K562 (cell line): Measurements from ENCODE around the gene NMRK1. TPM values are rescaled to one million over a fixed set of nuclear protein-coding genes. Genes with fewer than 3 reads are reported as not detected.

ENCODE experiments used
- ATAC-seq: fragments of 200-7000 bp; cut with Tn5 transposase; 3 replicates; pipeline ENCODE4 v1.9.1; 2020; ENCODE audit warnings: moderate library complexity
- BruUV-seq: library from RNA; stranded (reverse); fragments of 400-500 nt; replicated peaks from 2 replicates; lab custom pipeline; 2021; lab: Mats Ljungman, UMichigan
- CTCF ChIA-PET: fragments of 300-600 bp; formaldehyde crosslinking; extraction: SDS; loops from one replicate; lab custom pipeline; 2021; ENCODE audit warnings: low intra/inter-chr PET ratio; lab: Yijun Ruan, JAX
- POLR2A ChIA-PET: fragments of 300-600, 350-650 bp; sonication (Branson Sonifier 250); formaldehyde crosslinking; extraction: SDS; loops from one replicate; lab custom pipeline; 2021; ENCODE audit warnings: antibody characterized with exemption, inconsistent platforms; lab: Yijun Ruan, JAX
- DNase-seq, 4 experiments: peaks; one replicate each; pipeline versions ENCODE4 v3.0.0 to v3.0.0-alpha.2; 2011 to 2018; ENCODE audit warnings: low spot score in 3 of 4, mixed read lengths in 3 of 4; ENCODE audit errors: extremely low read depth in 1 of 4
- FAIRE-seq: peaks from 2 replicates; lab custom pipeline; 2011; peaks lifted over from hg19 to GRCh38; lab: Jason Lieb, UNC
- H2AFZ ChIP-seq: 2 replicates; pipeline ENCODE4 v1.6.0; 2011; ENCODE audit warnings: low read depth, low read length, control low read depth, inconsistent platforms
- H3K27ac ChIP-seq: fragments of 200-600 bp; 3 replicates; pipeline ENCODE4 v1.8.0; 2011; ENCODE audit warnings: low read depth, mild to moderate bottlenecking, control low read depth, inconsistent platforms, low read length, moderate library complexity, mixed read lengths; ENCODE audit errors: extremely low read depth
- H3K27me3 ChIP-seq, 2 experiments: fragments of 300-600 bp in 1 of 2; 2 replicates in 1 of 2; 3 replicates in 1 of 2; pipeline versions ENCODE4 v1.6.0 to v1.8.0; 2011; ENCODE audit warnings: inconsistent platforms in 2 of 2, low read length in 2 of 2, mild to moderate bottlenecking in 1 of 2, mixed read lengths in 1 of 2, moderate library complexity in 1 of 2; ENCODE audit not compliant: control insufficient read depth in 2 of 2, insufficient read depth in 2 of 2
- H3K36me3 ChIP-seq: fragments of 300-600 bp; 3 replicates; pipeline ENCODE4 v1.8.0; 2011; ENCODE audit warnings: mild to moderate bottlenecking, low read length, inconsistent platforms; ENCODE audit not compliant: control insufficient read depth, insufficient read depth
- H3K4me1 ChIP-seq, 2 experiments: fragments of 200-600 bp in 1 of 2; replicated peaks in 1 of 2; 2 replicates in 1 of 2; 3 replicates in 1 of 2; pipeline versions ENCODE4 v1.5.1 to v1.8.0; 2011; ENCODE audit warnings: inconsistent platforms in 2 of 2, low read length in 2 of 2, mild to moderate bottlenecking in 1 of 2, mixed read lengths in 1 of 2, moderate library complexity in 1 of 2; ENCODE audit not compliant: control insufficient read depth in 2 of 2, insufficient read depth in 2 of 2
- H3K4me2 ChIP-seq: 2 replicates; pipeline ENCODE4 v1.6.1; 2011; ENCODE audit warnings: low read length, control low read depth, inconsistent platforms, mixed read lengths; ENCODE audit not compliant: insufficient read depth
- H3K4me3 ChIP-seq: fragments of 200-600 bp; sonication (generic), shearing (Covaris generic); 2 replicates; pipeline ENCODE4 v1.5.1; 2016; ENCODE audit warnings: control low read depth, inconsistent platforms
- H3K79me2 ChIP-seq: fragments of 200-600 bp; 3 replicates; pipeline ENCODE4 v1.8.0; 2011; ENCODE audit warnings: low read length, inconsistent platforms; ENCODE audit not compliant: control insufficient read depth, insufficient read depth
- H3K9ac ChIP-seq, 2 experiments: 2 replicates each; pipeline versions ENCODE4 v1.6.0 to v1.6.1; 2011; ENCODE audit warnings: low read depth in 2 of 2, low read length in 2 of 2, control low read depth in 1 of 2, inconsistent platforms in 1 of 2, mild to moderate bottlenecking in 1 of 2, mixed read lengths in 1 of 2; ENCODE audit not compliant: insufficient read depth in 1 of 2
- H3K9me1 ChIP-seq: one replicate; pipeline ENCODE4 v1.6.0; 2011; ENCODE audit warnings: inconsistent platforms, mild to moderate bottlenecking, low read length, moderate library complexity; ENCODE audit not compliant: control insufficient read depth, insufficient read depth
- H3K9me3 ChIP-seq: replicated peaks from 2 replicates; pipeline ENCODE4 v1.5.1; 2011; ENCODE audit warnings: low read depth, low read length, inconsistent platforms; ENCODE audit not compliant: control insufficient read depth, insufficient read depth
- H4K20me1 ChIP-seq: replicated peaks from 2 replicates; pipeline ENCODE4 v1.6.1; 2011; ENCODE audit warnings: low read length, inconsistent platforms, mixed read lengths; ENCODE audit not compliant: control insufficient read depth, insufficient read depth
- EZH2 ChIP-seq: IDR thresholded peaks from 2 replicates; pipeline ENCODE4 v1.6.1; 2012; ENCODE audit warnings: low read depth, mild to moderate bottlenecking, inconsistent platforms, low read length, borderline replicate concordance
- FOXJ3 ChIP-seq: sonication (generic); formaldehyde crosslinking; IDR thresholded peaks from 2 replicates; pipeline ENCODE4 v1.4.0; 2020; ENCODE audit warnings: mild to moderate bottlenecking, missing genetic modification reagents
- MAX ChIP-seq: sonication (generic); formaldehyde crosslinking; IDR thresholded peaks from 2 replicates; pipeline ENCODE4 v1.9.0; 2022; ENCODE audit warnings: mild to moderate bottlenecking, missing genetic modification reagents
- MIER1 ChIP-seq: fragments of 450-650 bp; IDR thresholded peaks from 2 replicates; pipeline ENCODE4 v1.6.1; 2016; ENCODE audit warnings: antibody characterized with exemption, mild to moderate bottlenecking, low read depth
- NCOA6 ChIP-seq: fragments of 450-650 bp; IDR thresholded peaks from 2 replicates; pipeline ENCODE4 v1.6.1; 2017; ENCODE audit warnings: mild to moderate bottlenecking
- PHF8 ChIP-seq: fragments of 200-600 bp; sonication (generic); IDR thresholded peaks from 2 replicates; pipeline ENCODE4 v1.6.1; 2012; ENCODE audit warnings: mixed run types, mild to moderate bottlenecking, inconsistent platforms, low read length, moderate library complexity, borderline replicate concordance
- POLR3G ChIP-seq: IDR thresholded peaks from 2 replicates; pipeline ENCODE4 v1.6.1; 2011; ENCODE audit not compliant: insufficient read length, insufficient replicate concordance; ENCODE audit errors: extremely low read depth
- PPARD ChIP-seq: fragments of 250-450 bp; sonication (Bioruptor Pico); IDR thresholded peaks from 2 replicates; pipeline ENCODE4 v1.8.0; 2022; ENCODE audit warnings: inconsistent platforms, mild to moderate bottlenecking, moderate library complexity
- RHOXF2B ChIP-seq: fragments of 250-450 bp; sonication (Bioruptor Pico); conservative IDR thresholded peaks from 2 replicates; pipeline ENCODE4 v1.5.1; 2021
- STAT5B ChIP-seq: fragments of 250-450 bp; sonication (Bioruptor Pico); IDR thresholded peaks from 2 replicates; pipeline ENCODE4 v1.8.0; 2021; ENCODE audit warnings: mild to moderate bottlenecking, inconsistent platforms
- VEZF1 ChIP-seq: fragments of 200-800 bp; sonication (Bioruptor generic); IDR thresholded peaks from 2 replicates; pipeline ENCODE4 v1.6.1; 2017; ENCODE audit warnings: missing genetic modification characterization, missing compliant biosample characterization
- ZNF354B ChIP-seq: fragments of 250-450 bp; sonication (Bioruptor Pico); IDR thresholded peaks from 2 replicates; pipeline ENCODE4 v1.4.0; 2020
- WGBS: fragments of 100-300 bp; shearing (Covaris generic); methylation state at CpG from one replicate; pipeline ENCODE4 v1.1.6; 2016; ENCODE audit warnings: low coverage, mixed read lengths; ENCODE audit not compliant: insufficient coverage; ENCODE audit errors: missing lambda C conversion rate; 5-methylcytosine and 5-hydroxymethylcytosine counted together
- in situ Hi-C: fragments of 300-500 bp; cut with MboI; formaldehyde crosslinking; loops from 4 replicates; pipeline ENCODE4 v1.15.0; 2018; ENCODE audit warnings: inconsistent platforms, mixed read lengths
- intact Hi-C: fragments of 100-400 bp; cut with micrococcal nuclease; formaldehyde crosslinking; loops from 2 replicates; pipeline ENCODE4 v1.14.2; 2022
- polyA plus RNA-seq, 8 experiments: library from polyadenylated mRNA; depleted of rRNA in 4 of 8; stranded (reverse) in 5 of 8; unstranded in 3 of 8; fragments of >200 nt; fragmentation: Nextera tagmentation in 2 of 8; fragmentation: Illumina TruSeq in 1 of 8; extraction: Ambion mirVana in 2 of 8; extraction: Trizol in 1 of 8; gene quantifications; 2 replicates each; pipeline versions ENCODE4 v1.2.1 to v1.2.3, GENCODE V29; 2011 to 2014; ENCODE audit warnings: inconsistent platforms in 1 of 8, missing spikeins in 1 of 8
- total RNA-seq, 7 experiments: library from RNA; depleted of rRNA in 6 of 7; stranded (reverse); fragments of >200 nt in 6 of 7; fragmentation: Illumina TruSeq in 2 of 7; extraction: Trizol in 2 of 7; gene quantifications; 2 replicates each; pipeline versions ENCODE4 v1.2.1 to v1.2.3, GENCODE V29; 2011 to 2021; ENCODE audit warnings: low replicate concordance in 1 of 7

Gene NMRK1
- total and polyA plus RNA-seq, 9 of the 15 experiments (the other 6 are each of a cell fraction or from before 2014, with no cell fraction given), result 1.1 to 3.5 (median 1.7) TPM

- no peak overlapping the region for H3K4me2 ChIP-seq
- in situ Hi-C loops (no loop called here), intact Hi-C loops (no loop called here)
- no peaks in the 10 kb centered on the region for H3K27me3 ChIP-seq
- TF ChIP-seq STAT5B (CRISPR knock-in tag) (no peak), PHF8 (no peak), NCOA6 (no peak), MAX (CRISPR knock-in tag) (no peak), POLR3G (no peak), VEZF1 (no peak), RHOXF2B (no peak), PPARD (CRISPR knock-in tag) (no peak), ZNF354B (no peak), EZH2 (no peak), MIER1 (no peak), FOXJ3 (no peak)
- H3K36me3 ChIP-seq, result no peaks in the 10 kb centered on the region
- no peak overlapping the region for H3K27ac ChIP-seq
- DNase-seq (no peak), FAIRE-seq (no peak), ATAC-seq (no peak)
- peaks cover 0 to 7% of the 10 kb centered on the region in 2 experiments; a peak in 3 of 5 replicates for H3K4me1 ChIP-seq
- no peak overlapping the region for H3K4me3 ChIP-seq
- H3K9me1 ChIP-seq, result no peaks in the 10 kb centered on the region
- ChIA-PET POLR2A (interaction anchor here (0.6 kb wide), 1 partner anchor 18 kb away, joined by 4 read pairs; the partner anchor contains the start of gene CARNMT1), CTCF (no interaction called here)
- no peak overlapping the region for H3K9ac ChIP-seq
- no TSS peak for BruUV-seq
- WGBS, result 43% methylated on average over 3 of the region's 3 CpGs
- no peaks in the 10 kb centered on the region for H3K9me3 ChIP-seq
- H3K79me2 ChIP-seq, result no peaks in the 10 kb centered on the region
- no peaks in the 10 kb centered on the region for H4K20me1 ChIP-seq
- no peak overlapping the region for H2AFZ ChIP-seq
These were observed 41.1 kb downstream of the NMRK1 start for GRCh38 chr9:75046725-75047345.
